Breast epithelium (tissue), 4 donors: ENCODE data around the gene AP1S2. TPM values are rescaled to one million over a fixed set of nuclear protein-coding genes. Genes with fewer than 3 reads are reported as not detected.

Experiments used
- DNase-seq, 2 donors: peaks; one replicate each; pipeline ENCODE4 v3.0.0-alpha.2; 2019; ENCODE audit warnings: low spot score in 2 of 2
- H3K27ac ChIP-seq, 2 donors: fragments of 200-600 bp; sonication (generic) in 1 of 2; one replicate each; pipeline ENCODE4 v1.5.1; 2016 to 2019; ENCODE audit warnings: mild to moderate bottlenecking in 1 of 2
- H3K27me3 ChIP-seq, 2 donors: fragments of 200-600 bp; sonication (generic) in 1 of 2; one replicate each; pipeline versions ENCODE4 v1.5.1 to v1.6.0; 2017 to 2019; ENCODE audit warnings: control low read depth in 1 of 2, mild to moderate bottlenecking in 1 of 2
- H3K36me3 ChIP-seq: fragments of 200-600 bp; one replicate; pipeline ENCODE4 v1.5.1; 2019
- H3K4me1 ChIP-seq, 2 donors: fragments of 200-600 bp; sonication (generic); one replicate each; pipeline ENCODE4 v1.5.1; 2016 to 2019; ENCODE audit warnings: control low read depth in 1 of 2
- H3K4me3 ChIP-seq, 3 donors: fragments of 200-600 bp; sonication (generic); 1 replicate in 2 of 3; 2 replicates in 1 of 3; pipeline ENCODE4 v1.5.1; 2016 to 2019; ENCODE audit warnings: mild to moderate bottlenecking in 3 of 3, moderate library complexity in 2 of 3
- H3K9me3 ChIP-seq, 2 donors: fragments of 200-600 bp; sonication (generic) in 1 of 2; one replicate each; pipeline ENCODE4 v1.5.1; 2016 to 2019; ENCODE audit warnings: control low read depth in 1 of 2
- POLR2A ChIP-seq: fragments of 450-650 bp; IDR thresholded peaks from one replicate; pipeline ENCODE4 v1.6.1; 2016; ENCODE audit warnings: antibody characterized with exemption, mild to moderate bottlenecking, moderate library complexity
- POLR2AphosphoS5 ChIP-seq, 3 donors: sonication (generic); formaldehyde crosslinking; IDR thresholded peaks; one replicate each; pipeline ENCODE4 v1.6.1; 2017; ENCODE audit warnings: antibody characterized with exemption in 3 of 3
- intact Hi-C: fragments of 100-400 bp; cut with DNase I; formaldehyde crosslinking; loops from one replicate; pipeline ENCODE4 v1.15.1; 2023; ENCODE audit warnings: low total_unique reads
- total RNA-seq, 3 donors: library from RNA; depleted of rRNA; stranded (reverse); fragments of >200 nt; gene quantifications; one replicate each; pipeline ENCODE4 v1.1.0, GENCODE V29; 2016
- TF ChIP-seq, protein P1 (sequence below), 3 donors: fragments of 450-650 bp; IDR thresholded peaks; one replicate each; pipeline ENCODE4 v1.5.1; 2016 to 2017; ENCODE audit warnings: antibody characterized with exemption in 3 of 3, mild to moderate bottlenecking in 3 of 3, moderate library complexity in 3 of 3

Gene AP1S2
- total RNA-seq, 3 donors from 2014 or later, result 23.0 to 56.5 (median 36.7) TPM

DNA sequence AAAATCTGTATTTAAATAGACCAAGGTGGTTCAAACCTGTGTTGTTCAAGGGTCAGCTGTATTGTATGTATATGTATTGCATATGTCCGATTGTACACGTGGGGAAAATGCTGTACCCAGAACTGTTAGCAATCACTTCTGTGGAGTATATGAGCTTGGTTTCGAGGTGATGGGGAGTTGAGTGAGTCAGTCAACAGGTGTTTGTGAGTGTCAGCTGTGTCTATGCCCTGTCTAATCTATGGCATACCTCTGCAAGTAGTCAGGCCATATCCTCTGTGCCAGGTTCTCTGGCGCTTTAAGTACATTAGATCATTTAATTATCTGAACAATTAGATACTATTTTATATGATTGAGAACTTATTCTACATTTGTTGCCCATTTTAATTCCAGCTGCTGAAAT is 56.9 kb downstream of the AP1S2 start:
- intact Hi-C loops, result no loop called here
- Histone ChIP-seq H3K9me3 (no peaks in the 10 kb centered on the region), H3K36me3 (no peaks in the 10 kb centered on the region), H3K27me3 (no peaks in the 10 kb centered on the region), H3K27ac (no peak overlapping the region), H3K4me3 (no peak overlapping the region), H3K4me1 (no peaks in the 10 kb centered on the region)
- no peak for TF ChIP-seq POLR2A
- DNase-seq, result no peak

DNA sequence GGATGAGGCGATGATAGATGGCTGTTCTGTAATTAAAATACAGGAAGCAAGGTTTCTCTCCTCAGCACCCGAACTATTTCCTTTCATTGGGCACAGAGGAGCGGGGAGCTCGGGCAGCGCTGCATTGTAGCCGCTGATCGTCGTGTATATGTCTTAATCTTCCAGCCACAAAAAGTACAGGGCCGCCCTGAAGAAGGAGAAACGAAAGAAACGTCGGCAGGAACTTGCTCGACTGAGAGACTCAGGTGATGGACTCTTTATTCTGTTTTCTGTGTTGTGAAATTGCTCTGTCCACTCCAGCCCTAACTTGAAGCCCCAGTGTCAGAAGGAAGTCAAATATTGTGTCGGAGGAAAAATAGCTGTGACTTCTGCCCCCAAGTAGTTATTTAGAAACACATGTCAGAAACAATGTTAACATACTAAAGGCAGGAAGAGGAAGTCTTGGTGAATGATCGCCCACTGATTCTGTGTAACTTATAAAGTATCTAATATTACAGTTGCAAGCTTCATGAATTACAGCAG is 63.8 kb downstream of the AP1S2 start:
- Histone ChIP-seq H3K9me3 (no peaks in the 10 kb centered on the region), H3K4me3 (peak overlapping the region; percentile 61 to 79 (median 61)), H3K36me3 (no peaks in the 10 kb centered on the region), H3K27me3 (no peaks in the 10 kb centered on the region), H3K4me1 (no peaks in the 10 kb centered on the region), H3K27ac (peak overlapping the region; percentile 75 to 85)
- no peak for DNase-seq
- TF ChIP-seq, protein P1, sequence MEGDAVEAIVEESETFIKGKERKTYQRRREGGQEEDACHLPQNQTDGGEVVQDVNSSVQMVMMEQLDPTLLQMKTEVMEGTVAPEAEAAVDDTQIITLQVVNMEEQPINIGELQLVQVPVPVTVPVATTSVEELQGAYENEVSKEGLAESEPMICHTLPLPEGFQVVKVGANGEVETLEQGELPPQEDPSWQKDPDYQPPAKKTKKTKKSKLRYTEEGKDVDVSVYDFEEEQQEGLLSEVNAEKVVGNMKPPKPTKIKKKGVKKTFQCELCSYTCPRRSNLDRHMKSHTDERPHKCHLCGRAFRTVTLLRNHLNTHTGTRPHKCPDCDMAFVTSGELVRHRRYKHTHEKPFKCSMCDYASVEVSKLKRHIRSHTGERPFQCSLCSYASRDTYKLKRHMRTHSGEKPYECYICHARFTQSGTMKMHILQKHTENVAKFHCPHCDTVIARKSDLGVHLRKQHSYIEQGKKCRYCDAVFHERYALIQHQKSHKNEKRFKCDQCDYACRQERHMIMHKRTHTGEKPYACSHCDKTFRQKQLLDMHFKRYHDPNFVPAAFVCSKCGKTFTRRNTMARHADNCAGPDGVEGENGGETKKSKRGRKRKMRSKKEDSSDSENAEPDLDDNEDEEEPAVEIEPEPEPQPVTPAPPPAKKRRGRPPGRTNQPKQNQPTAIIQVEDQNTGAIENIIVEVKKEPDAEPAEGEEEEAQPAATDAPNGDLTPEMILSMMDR (IDR thresholded peaks at IDR 0.05), result no peak
- TF ChIP-seq POLR2A (no peak), POLR2AphosphoS5 (IDR thresholded peaks at IDR 0.05) (no peak)
- intact Hi-C loops, result no loop called here

DNA sequence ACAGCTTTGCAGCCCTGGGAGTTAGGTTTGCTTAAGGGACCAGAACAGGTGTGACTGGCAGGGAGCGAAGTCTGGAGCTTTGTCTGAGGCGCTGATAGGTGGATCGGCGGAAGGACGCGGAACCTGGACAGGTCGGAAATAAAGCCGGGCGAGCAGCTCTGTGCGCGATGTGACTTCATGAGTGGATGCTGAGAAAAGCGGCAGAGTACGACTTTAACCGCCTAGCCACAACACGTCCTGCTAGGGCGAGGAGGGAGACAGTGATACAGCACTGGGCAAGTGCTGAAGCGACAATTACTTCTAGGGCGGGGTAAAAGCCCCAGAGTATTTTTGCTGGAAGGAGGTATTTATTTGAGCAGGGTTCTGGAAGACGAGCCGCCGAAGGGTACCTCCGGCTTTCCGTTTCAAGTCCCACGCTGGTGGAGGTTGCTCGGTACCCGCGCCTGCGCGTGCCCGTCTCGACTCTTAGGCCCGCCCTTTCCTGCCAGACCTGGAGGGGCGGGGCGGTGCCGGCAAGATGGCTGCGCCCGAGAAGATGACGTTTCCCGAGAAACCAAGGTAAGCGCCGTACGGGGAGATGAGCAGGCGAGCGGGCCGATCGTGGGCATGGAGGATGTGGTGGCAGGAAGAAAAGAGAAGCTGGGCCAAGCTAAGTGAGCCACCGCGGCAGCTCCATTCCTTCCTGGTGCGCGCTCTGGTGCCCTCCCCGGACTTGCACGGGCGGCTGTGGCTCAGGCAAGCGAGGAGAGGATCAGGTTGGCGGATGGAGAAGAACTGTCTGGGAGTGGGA is 64.4 kb downstream of the AP1S2 start, which contains the start of gene ZRSR2:
Gene ZRSR2 (plus strand): TSS at position 506 of the 790 bp plus-strand sequence. CDS start 12 bp downstream, at position 518.
- peak within 1 kb of the TSS; percentile 61 to 79 (median 61) for H3K4me3 ChIP-seq
- H3K27ac ChIP-seq, result peak within 1 kb of the TSS; percentile 75 to 85
- peak; percentile 68 to 82 for DNase-seq
- TF ChIP-seq, protein P1 (IDR thresholded peaks at IDR 0.05), result no peak
- TF ChIP-seq POLR2AphosphoS5 (IDR thresholded peaks at IDR 0.05), result peak in 2 of 3 donors; percentile 48 to 86
- TF ChIP-seq POLR2A, result peak; percentile 58
- H3K4me1 ChIP-seq, result no peaks in the 10 kb centered on the region
- H3K9me3 ChIP-seq, result no peaks in the 10 kb centered on the region
- intact Hi-C loops, result no loop called here
- no peaks in the 10 kb centered on the region for H3K36me3 ChIP-seq
- no peaks in the 10 kb centered on the region for H3K27me3 ChIP-seq

DNA sequence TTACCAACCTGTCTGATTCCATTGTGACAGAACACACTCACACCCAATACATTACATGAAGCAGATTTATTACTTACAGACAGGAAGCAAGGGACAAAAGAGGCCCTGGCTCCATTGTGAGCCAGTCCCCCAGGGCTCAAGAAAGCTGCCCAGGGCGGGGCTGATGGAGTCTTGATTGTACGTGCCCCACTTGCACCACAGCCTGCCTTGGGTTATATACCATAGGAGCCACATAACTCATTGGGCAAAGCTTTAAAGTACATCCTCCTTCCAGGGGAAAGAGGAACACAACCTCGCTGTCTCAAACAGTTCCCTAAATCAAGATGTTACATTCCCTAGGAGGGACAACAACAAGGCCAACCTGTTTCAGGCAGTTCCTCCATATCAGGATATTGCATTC is 67.7 kb downstream of the AP1S2 start:
- no peak overlapping the region for H3K4me3 ChIP-seq
- TF ChIP-seq POLR2A, result no peak
- no peak for TF ChIP-seq POLR2AphosphoS5 (IDR thresholded peaks at IDR 0.05)
- TF ChIP-seq, protein P1 (IDR thresholded peaks at IDR 0.05), result no peak
- H3K27me3 ChIP-seq, result no peaks in the 10 kb centered on the region
- DNase-seq, result no peak
- H3K9me3 ChIP-seq, result no peaks in the 10 kb centered on the region
- no peaks in the 10 kb centered on the region for H3K4me1 ChIP-seq
- intact Hi-C loops, result no loop called here
- no peak overlapping the region for H3K27ac ChIP-seq
- H3K36me3 ChIP-seq, result no peaks in the 10 kb centered on the region

GRCh38 chrX:15785176-15785750 is 69.3 kb downstream of the AP1S2 start:
- Histone ChIP-seq H3K4me3 (no peak overlapping the region), H3K9me3 (no peaks in the 10 kb centered on the region), H3K4me1 (no peaks in the 10 kb centered on the region), H3K27me3 (no peaks in the 10 kb centered on the region), H3K36me3 (no peaks in the 10 kb centered on the region), H3K27ac (no peak overlapping the region)
- no peak for DNase-seq
- intact Hi-C loops, result no loop called here
- TF ChIP-seq, protein P1 (IDR thresholded peaks at IDR 0.05), result no peak
- TF ChIP-seq POLR2AphosphoS5 (IDR thresholded peaks at IDR 0.05), result no peak
- no peak for TF ChIP-seq POLR2A
